Transverse colon (tissue), 4 donors: Measurements from ENCODE around the gene PMS1. TPM values are rescaled to one million over a fixed set of nuclear protein-coding genes. Genes with fewer than 3 reads are reported as not detected.

Experiments
- DNase-seq: peaks from one replicate; pipeline ENCODE4 v3.0.0-alpha.2; 2019
- H3K27ac ChIP-seq, 4 donors: fragments of 200-600 bp; sonication (generic); 2 replicates each; pipeline ENCODE4 v1.5.1; 2016 to 2018; ENCODE audit warnings: inconsistent platforms in 4 of 4
- H3K27me3 ChIP-seq: fragments of 200-600 bp; sonication (generic); 2 replicates; pipeline ENCODE4 v1.5.1; 2017; ENCODE audit warnings: inconsistent platforms
- H3K36me3 ChIP-seq, 4 donors: fragments of 200-600 bp; sonication (generic); 2 replicates each; pipeline ENCODE4 v1.5.1; 2017 to 2019; ENCODE audit warnings: inconsistent platforms in 4 of 4
- H3K4me1 ChIP-seq, 4 donors: fragments of 200-600 bp; sonication (generic); 2 replicates each; pipeline ENCODE4 v1.5.1; 2017 to 2020; ENCODE audit warnings: inconsistent platforms in 4 of 4
- H3K4me3 ChIP-seq, 4 donors: fragments of 200-600 bp; sonication (generic); 1 replicate in 1 of 4; 2 replicates in 3 of 4; pipeline versions ENCODE4 v1.5.1 to v1.6.1; 2017 to 2019; ENCODE audit warnings: inconsistent platforms in 4 of 4
- H3K9me3 ChIP-seq, 2 donors: fragments of 200-600 bp; sonication (generic); 2 replicates each; pipeline ENCODE4 v1.5.1; 2017 to 2019; ENCODE audit warnings: inconsistent platforms in 2 of 2
- CTCF ChIP-seq, 5 experiments: fragments of 200-600 bp in 3 of 5; fragments of 450-650 bp in 2 of 5; sonication (generic) in 3 of 5; IDR thresholded peaks; 1 replicate in 2 of 5; 2 replicates in 3 of 5; pipeline ENCODE4 v1.5.1; 2016 to 2017; ENCODE audit warnings: antibody characterized with exemption in 5 of 5, inconsistent platforms in 3 of 5, mild to moderate bottlenecking in 2 of 5, moderate library complexity in 1 of 5
- EP300 ChIP-seq: sonication (generic); formaldehyde crosslinking; IDR thresholded peaks from one replicate; pipeline ENCODE4 v1.6.1; 2017; ENCODE audit warnings: antibody characterized with exemption, low read depth
- POLR2A ChIP-seq: fragments of 450-650 bp; IDR thresholded peaks from one replicate; pipeline ENCODE4 v1.6.1; 2016; ENCODE audit warnings: antibody characterized with exemption, mild to moderate bottlenecking, moderate library complexity
- POLR2AphosphoS5 ChIP-seq, 3 donors: sonication (generic); formaldehyde crosslinking; IDR thresholded peaks; one replicate each; pipeline ENCODE4 v1.6.1; 2016; ENCODE audit warnings: antibody characterized with exemption in 3 of 3
- WGBS, 2 donors: methylation state at CpG; one replicate each; pipeline ENCODE4 v1.1.5; 2018; ENCODE audit warnings: low coverage in 1 of 2; 5-methylcytosine and 5-hydroxymethylcytosine counted together
- in situ Hi-C, 4 donors: fragments of 200-750 bp; cut with MboI; loops; one replicate each; pipeline versions ENCODE4 v1.15.0 to v1.15.1; 2017; ENCODE audit warnings: low sequenced_read_pairs in 3 of 4, low pct_ligation_motif_present in 1 of 4, low pct_unique_long_range_greater_than_20kb in 1 of 4
- intact Hi-C: fragments of 100-400 bp; cut with DNase I; formaldehyde crosslinking; loops from one replicate; pipeline ENCODE4 v1.15.1; 2023; ENCODE audit warnings: low total_unique reads
- total RNA-seq, 4 donors: library from RNA; depleted of rRNA; stranded (reverse); fragments of >200 nt; gene quantifications; one replicate each; pipeline ENCODE4 v1.1.0, GENCODE V29; 2016

PMS1 gene
- total RNA-seq, 4 donors from 2014 or later, result 5.2 to 19.1 (median 9.7) TPM

- in situ Hi-C loops, result loop anchor here in 1 of 4 donors (25.0 kb wide), 1 partner anchor 129 kb away; the partner anchor contains the start of genes ANKAR and ASNSD1
- WGBS, 2 donors, result 82 to 91% methylated on average over 7 to 12 of the region's 12 CpGs
- no peak for DNase-seq
Measured at GRCh38 chr2:189791338-189792042, 7.2 kb downstream of the PMS1 start.

GRCh38 chr2:189794310-189794709 lies 10.1 kb downstream of the PMS1 start:
- Histone ChIP-seq H3K27me3 (no peaks in the 10 kb centered on the region), H3K4me3 (no peak overlapping the region), H3K27ac (no peak overlapping the region), H3K36me3 (peaks cover 0 to 17% (median 2%) of the 10 kb centered on the region in 4 donors), H3K9me3 (no peaks in the 10 kb centered on the region), H3K4me1 (no peaks in the 10 kb centered on the region)
- WGBS, 2 donors, result 90 to 100% methylated on average over 1 of the region's 1 CpG
- TF ChIP-seq CTCF (IDR thresholded peaks at IDR 0.05), result no peak
- DNase-seq, result no peak
- intact Hi-C loops (no loop called here), in situ Hi-C loops (loop anchor here in 1 of 4 donors (25.0 kb wide), 1 partner anchor 132 kb away; the partner anchor contains the start of genes ANKAR and ASNSD1)

More at GRCh38 chr2:189791338-189792042, 7.2 kb downstream of the PMS1 start:
- Histone ChIP-seq H3K4me1 (no peaks in the 10 kb centered on the region), H3K4me3 (no peak overlapping the region), H3K27ac (no peak overlapping the region), H3K36me3 (peaks cover 0 to 15% (median 2%) of the 10 kb centered on the region in 4 donors), H3K9me3 (no peaks in the 10 kb centered on the region), H3K27me3 (no peaks in the 10 kb centered on the region)
- intact Hi-C loops, result no loop called here
- TF ChIP-seq POLR2AphosphoS5 (IDR thresholded peaks at IDR 0.05) (no peak), CTCF (IDR thresholded peaks at IDR 0.05) (no peak), POLR2A (no peak), EP300 (no peak)

- Histone ChIP-seq H3K4me3 (no peak overlapping the region), H3K36me3 (peaks cover 0 to 17% (median 2%) of the 10 kb centered on the region in 4 donors), H3K27me3 (no peaks in the 10 kb centered on the region), H3K4me1 (no peaks in the 10 kb centered on the region), H3K9me3 (no peaks in the 10 kb centered on the region), H3K27ac (no peak overlapping the region)
- DNase-seq, result no peak
- intact Hi-C loops (no loop called here), in situ Hi-C loops (loop anchor here in 1 of 4 donors (25.0 kb wide), 1 partner anchor 136 kb away; the partner anchor contains the start of genes ANKAR and ASNSD1)
- no peak for TF ChIP-seq POLR2A
- no peak for TF ChIP-seq EP300
- WGBS, 2 donors, result 89 to 90% methylated on average over 6 of the region's 6 CpGs
Measured at GRCh38 chr2:189797902-189798301, 13.7 kb downstream of the PMS1 start.

GRCh38 chr2:189798312-189799029 lies 14.2 kb downstream of the PMS1 start:
- DNase-seq, result no peak
- 70 to 75% methylated on average over 4 of the region's 4 CpGs for WGBS, 2 donors
- Histone ChIP-seq H3K27me3 (no peaks in the 10 kb centered on the region), H3K4me3 (no peak overlapping the region), H3K9me3 (no peaks in the 10 kb centered on the region), H3K36me3 (peaks cover 0 to 17% (median 2%) of the 10 kb centered on the region in 4 donors), H3K4me1 (no peaks in the 10 kb centered on the region), H3K27ac (no peak overlapping the region)
- in situ Hi-C loops (loop anchor here in 1 of 4 donors (25.0 kb wide), 1 partner anchor 136 kb away; the partner anchor contains the start of genes ANKAR and ASNSD1), intact Hi-C loops (no loop called here)
- TF ChIP-seq POLR2AphosphoS5 (IDR thresholded peaks at IDR 0.05) (no peak), CTCF (IDR thresholded peaks at IDR 0.05) (peak in 3 of 5 experiments; percentile 11 to 15 (median 13))
